NT2/D1 (cell line): ENCODE measurements around the gene LRFN2.
A peak's percentile ranks its signal among the peaks of the same experiment; 100 is the strongest.

Source experiments
- DNase-seq: peaks from one replicate; pipeline ENCODE4 v3.0.0-alpha.2; 2011; ENCODE audit warnings: low read depth, low spot score
- H3K27me3 ChIP-seq: 2 replicates; pipeline ENCODE4 v1.6.0; 2011; ENCODE audit warnings: mild to moderate bottlenecking; ENCODE audit not compliant: insufficient read length, insufficient read depth
- H3K36me3 ChIP-seq: 2 replicates; pipeline ENCODE4 v1.6.1; 2011; ENCODE audit warnings: mild to moderate bottlenecking, low read length, mixed read lengths; ENCODE audit not compliant: insufficient read depth, insufficient read length
- H3K4me1 ChIP-seq: 2 replicates; pipeline ENCODE4 v1.5.1; 2011; ENCODE audit not compliant: insufficient read depth, insufficient read length
- H3K4me3 ChIP-seq: 2 replicates; pipeline ENCODE4 v1.5.1; 2011; ENCODE audit warnings: low read depth; ENCODE audit not compliant: insufficient read length
- H3K9ac ChIP-seq: 2 replicates; pipeline ENCODE4 v1.6.0; 2011; ENCODE audit warnings: low read depth; ENCODE audit not compliant: insufficient read length
- H3K9me3 ChIP-seq: 2 replicates; pipeline ENCODE4 v1.5.1; 2011; ENCODE audit warnings: mild to moderate bottlenecking, low read length; ENCODE audit not compliant: insufficient read depth
- SUZ12 ChIP-seq: IDR thresholded peaks from 2 replicates; pipeline ENCODE4 v1.6.1; 2011; ENCODE audit not compliant: insufficient read length, insufficient read depth; ENCODE audit errors: extremely low read depth
- YY1 ChIP-seq: IDR thresholded peaks from 2 replicates; pipeline ENCODE4 v1.6.1; 2011; ENCODE audit not compliant: insufficient read length, insufficient read depth
- ZNF274 ChIP-seq: IDR thresholded peaks from 2 replicates; pipeline ENCODE4 v1.6.1; 2011; ENCODE audit warnings: mild to moderate bottlenecking, low read depth, low read length

The LRFN2 gene

DNA sequence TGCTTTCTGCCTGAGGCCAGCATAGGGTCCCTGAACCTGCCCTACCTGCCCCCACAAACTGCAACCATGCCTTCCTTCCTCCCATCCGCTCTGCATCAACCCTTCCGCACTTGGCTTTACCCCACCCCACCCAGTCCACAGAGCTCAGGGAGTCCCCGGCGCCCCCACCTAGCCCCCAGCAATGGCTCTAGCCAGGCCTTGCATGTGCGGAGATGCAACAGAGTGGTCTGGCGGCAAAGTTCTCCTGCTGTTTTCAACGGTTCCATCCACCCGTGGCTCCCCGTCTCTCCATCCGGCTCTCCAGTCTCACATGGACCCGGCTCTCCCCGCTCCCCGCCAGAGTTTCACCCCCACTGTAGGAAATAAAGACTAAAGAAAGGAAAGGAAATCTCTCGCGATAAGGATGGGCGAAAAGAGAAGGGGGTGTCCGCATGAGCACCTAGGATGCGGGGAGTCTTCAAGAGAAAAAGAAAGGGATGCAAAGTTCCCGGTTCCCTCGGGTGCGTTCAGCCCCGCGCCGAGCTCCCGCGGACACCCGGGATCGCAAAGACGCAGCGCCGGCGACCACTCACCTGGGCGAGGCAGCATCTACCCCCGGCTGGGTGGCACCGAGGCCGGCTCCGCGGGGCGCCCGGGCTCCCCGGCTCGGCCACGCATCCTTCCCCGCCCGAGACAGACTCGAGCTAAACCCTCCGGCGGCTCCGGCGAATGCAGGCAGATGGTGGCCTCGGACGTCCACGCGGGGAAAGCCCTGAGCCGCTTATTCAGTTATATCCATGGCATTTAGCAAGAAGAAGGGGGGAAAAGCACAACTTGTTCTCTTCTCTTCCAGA is 579 bp downstream of the LRFN2 start:
- Histone ChIP-seq H3K36me3 (no peaks in the 10 kb centered on the region), H3K27me3 (peaks cover 39% of the 10 kb centered on the region), H3K4me1 (peaks cover 11% of the 10 kb centered on the region), H3K9ac (peak overlapping the region; percentile 77), H3K4me3 (peak overlapping the region; percentile 55), H3K9me3 (no peaks in the 10 kb centered on the region)
- no peak for DNase-seq
- no peak for TF ChIP-seq YY1
- TF ChIP-seq SUZ12 = no peak
- TF ChIP-seq ZNF274 = no peak

DNA sequence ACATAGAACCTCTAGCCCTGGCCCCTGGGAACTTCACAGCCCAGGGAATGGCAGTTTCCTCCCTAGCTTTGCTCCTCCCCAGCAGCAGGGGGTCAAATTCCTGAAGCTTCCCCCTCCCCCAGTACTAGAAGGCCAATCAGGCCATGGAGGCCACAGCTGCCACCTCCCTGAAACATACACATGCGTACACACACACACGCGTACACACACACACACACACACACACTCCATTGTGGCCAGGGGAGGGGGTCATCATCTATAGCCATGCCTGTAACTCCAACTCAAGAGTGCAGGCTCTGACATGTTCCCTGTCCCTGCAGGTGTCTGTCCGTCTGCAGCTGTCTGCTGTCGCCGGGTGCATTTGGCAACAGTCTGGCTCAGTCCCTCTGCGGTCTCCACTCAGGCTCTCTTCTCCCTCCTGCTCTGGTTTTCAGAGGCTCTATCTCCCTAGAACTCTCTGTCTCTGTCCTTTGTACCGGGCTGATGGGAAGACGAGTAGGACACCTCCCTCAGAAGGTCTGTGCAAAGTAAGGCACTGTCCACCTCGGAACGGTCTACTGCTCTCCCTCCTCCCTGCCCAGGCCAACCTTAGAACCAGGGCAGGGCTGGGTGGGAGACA is 1.4 kb downstream of the LRFN2 start:
- peak overlapping the region; percentile 34 for H3K9ac ChIP-seq
- peak; percentile 61 for DNase-seq
- peaks cover 11% of the 10 kb centered on the region for H3K4me1 ChIP-seq
- TF ChIP-seq YY1 (no peak), ZNF274 (no peak), SUZ12 (no peak)
- H3K9me3 ChIP-seq = no peaks in the 10 kb centered on the region
- no peak overlapping the region for H3K4me3 ChIP-seq
- peaks cover 39% of the 10 kb centered on the region for H3K27me3 ChIP-seq
- H3K36me3 ChIP-seq = no peaks in the 10 kb centered on the region

- H3K36me3 ChIP-seq = no peaks in the 10 kb centered on the region
- H3K27me3 ChIP-seq = peaks cover 39% of the 10 kb centered on the region
- no peak for DNase-seq
- H3K9ac ChIP-seq = peak overlapping the region; percentile 21
- H3K4me3 ChIP-seq = peak overlapping the region; percentile 8
- H3K4me1 ChIP-seq = peaks cover 11% of the 10 kb centered on the region
- TF ChIP-seq SUZ12 (no peak), ZNF274 (no peak), YY1 (no peak)
- no peaks in the 10 kb centered on the region for H3K9me3 ChIP-seq
Observed at GRCh38 chr6:40585223-40585622, 1.9 kb downstream of the LRFN2 start.

- TF ChIP-seq SUZ12 = no peak
- no peak for TF ChIP-seq YY1
- TF ChIP-seq ZNF274 = no peak
Observed at GRCh38 chr6:40584741-40585140, 2.4 kb downstream of the LRFN2 start.

GRCh38 chr6:40583709-40584108 is 3.5 kb downstream of the LRFN2 start:
- Histone ChIP-seq H3K36me3 (no peaks in the 10 kb centered on the region), H3K9ac (no peak overlapping the region), H3K9me3 (no peaks in the 10 kb centered on the region), H3K27me3 (peaks cover 29% of the 10 kb centered on the region), H3K4me3 (no peak overlapping the region), H3K4me1 (peaks cover 11% of the 10 kb centered on the region)
- DNase-seq = no peak
- TF ChIP-seq YY1 = no peak
- TF ChIP-seq SUZ12 = no peak
- no peak for TF ChIP-seq ZNF274

More at GRCh38 chr6:40584741-40585140, 2.4 kb downstream of the LRFN2 start:
- no peak overlapping the region for H3K4me3 ChIP-seq
- H3K27me3 ChIP-seq = peaks cover 39% of the 10 kb centered on the region
- no peak for DNase-seq
- H3K9me3 ChIP-seq = no peaks in the 10 kb centered on the region
- peak overlapping the region; percentile 21 for H3K9ac ChIP-seq
- no peaks in the 10 kb centered on the region for H3K36me3 ChIP-seq
- H3K4me1 ChIP-seq = peaks cover 11% of the 10 kb centered on the region

DNA sequence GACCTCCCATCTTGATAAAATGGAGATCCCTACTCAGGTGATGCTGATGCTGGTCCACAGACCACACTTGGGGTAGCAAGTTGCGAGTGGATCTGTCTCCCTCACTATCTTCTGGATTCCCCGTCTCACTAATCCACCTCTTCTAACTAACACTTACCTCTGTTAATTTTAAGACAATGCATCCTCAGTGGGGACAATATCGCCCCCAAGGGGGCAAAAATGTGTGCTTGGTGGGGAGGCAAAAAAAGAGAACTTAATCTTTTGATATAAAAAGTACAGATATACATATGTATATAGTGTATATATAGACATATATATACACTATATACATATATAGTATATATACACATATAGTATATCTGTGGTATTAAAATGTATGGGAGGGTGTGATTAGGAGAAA is 4.3 kb downstream of the LRFN2 start:
- no peak overlapping the region for H3K9ac ChIP-seq
- TF ChIP-seq SUZ12 = no peak
- TF ChIP-seq YY1 = no peak
- no peak for TF ChIP-seq ZNF274

GRCh38 chr6:40579101-40579500 is 8.1 kb downstream of the LRFN2 start:
- DNase-seq = no peak

More for the DNA sequence above, 4.3 kb downstream of the LRFN2 start:
- no peaks in the 10 kb centered on the region for H3K9me3 ChIP-seq
- peaks cover 11% of the 10 kb centered on the region for H3K4me1 ChIP-seq
- H3K4me3 ChIP-seq = no peak overlapping the region
- no peak for DNase-seq
- no peaks in the 10 kb centered on the region for H3K36me3 ChIP-seq
- peaks cover 21% of the 10 kb centered on the region for H3K27me3 ChIP-seq

More at GRCh38 chr6:40579101-40579500, 8.1 kb downstream of the LRFN2 start:
- Histone ChIP-seq H3K36me3 (no peaks in the 10 kb centered on the region), H3K9ac (no peak overlapping the region), H3K9me3 (no peaks in the 10 kb centered on the region), H3K27me3 (no peaks in the 10 kb centered on the region), H3K4me3 (no peak overlapping the region), H3K4me1 (no peaks in the 10 kb centered on the region)
- TF ChIP-seq YY1 (no peak), SUZ12 (no peak), ZNF274 (no peak)
